Sigmoid colon (tissue), 4 donors: ENCODE measurements around the gene SLC6A6.

ENCODE experiments used
- EP300 ChIP-seq, 4 donors: sonication (generic); formaldehyde crosslinking; IDR thresholded peaks; one replicate each; pipeline ENCODE4 v1.6.1; 2017; ENCODE audit warnings: antibody characterized with exemption in 4 of 4
- TF ChIP-seq, protein P1 (sequence below), 4 experiments: fragments of 450-650 bp in 3 of 4; fragments of 200-600 bp in 1 of 4; IDR thresholded peaks; one replicate each; pipeline ENCODE4 v1.5.1; 2016 to 2019; ENCODE audit warnings: antibody characterized with exemption in 4 of 4, mild to moderate bottlenecking in 3 of 4, moderate library complexity in 2 of 4

DNA sequence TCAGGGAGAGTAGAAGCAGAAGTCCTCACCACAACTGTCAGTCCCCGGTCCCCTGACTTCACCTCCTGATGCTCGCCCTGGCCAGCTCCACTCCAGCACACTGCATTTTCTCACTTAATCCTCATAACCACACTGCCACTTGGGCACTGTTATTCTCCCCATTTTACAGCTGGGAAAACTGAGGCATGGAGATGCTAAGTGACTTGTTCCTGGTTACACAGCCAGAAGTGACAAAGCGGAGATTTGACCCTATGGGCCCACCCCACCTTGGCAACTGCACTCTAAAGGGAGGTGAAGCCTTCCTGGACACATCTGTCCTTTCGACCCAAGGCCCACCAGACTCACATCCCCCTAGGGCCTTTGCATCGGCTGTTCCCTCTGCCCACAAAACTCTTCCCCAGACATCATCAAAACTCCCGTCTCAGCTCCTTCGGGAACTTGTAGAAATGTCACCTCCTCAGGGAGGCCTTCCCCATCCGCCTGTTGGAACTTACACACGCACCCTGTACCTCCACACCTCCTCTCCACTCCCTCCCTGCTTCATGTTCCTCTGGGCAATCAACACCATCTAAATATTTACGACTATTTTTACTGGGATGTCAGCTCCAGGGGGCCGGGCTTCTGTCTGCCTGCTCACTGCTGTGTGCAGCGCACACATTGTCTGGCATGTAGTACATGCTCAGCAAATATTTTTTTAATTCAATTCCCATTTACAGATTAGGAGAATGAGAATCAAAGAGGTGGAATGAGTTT lies 134.6 kb downstream of the SLC6A6 start:
- TF ChIP-seq, protein P1, sequence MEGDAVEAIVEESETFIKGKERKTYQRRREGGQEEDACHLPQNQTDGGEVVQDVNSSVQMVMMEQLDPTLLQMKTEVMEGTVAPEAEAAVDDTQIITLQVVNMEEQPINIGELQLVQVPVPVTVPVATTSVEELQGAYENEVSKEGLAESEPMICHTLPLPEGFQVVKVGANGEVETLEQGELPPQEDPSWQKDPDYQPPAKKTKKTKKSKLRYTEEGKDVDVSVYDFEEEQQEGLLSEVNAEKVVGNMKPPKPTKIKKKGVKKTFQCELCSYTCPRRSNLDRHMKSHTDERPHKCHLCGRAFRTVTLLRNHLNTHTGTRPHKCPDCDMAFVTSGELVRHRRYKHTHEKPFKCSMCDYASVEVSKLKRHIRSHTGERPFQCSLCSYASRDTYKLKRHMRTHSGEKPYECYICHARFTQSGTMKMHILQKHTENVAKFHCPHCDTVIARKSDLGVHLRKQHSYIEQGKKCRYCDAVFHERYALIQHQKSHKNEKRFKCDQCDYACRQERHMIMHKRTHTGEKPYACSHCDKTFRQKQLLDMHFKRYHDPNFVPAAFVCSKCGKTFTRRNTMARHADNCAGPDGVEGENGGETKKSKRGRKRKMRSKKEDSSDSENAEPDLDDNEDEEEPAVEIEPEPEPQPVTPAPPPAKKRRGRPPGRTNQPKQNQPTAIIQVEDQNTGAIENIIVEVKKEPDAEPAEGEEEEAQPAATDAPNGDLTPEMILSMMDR (IDR thresholded peaks at IDR 0.05), result no peak
- no peak for TF ChIP-seq EP300 (IDR thresholded peaks at IDR 0.05)
